GM21528 (cell line): ENCODE results near the gene SLC25A19.
"Not testable (repeated sequence)": the region's sequence is repeated elsewhere in the genome, so short reads cannot be mapped to it uniquely, and the experiment has no call there.

Source experiments
- ATAC-seq: cut with Tn5 transposase; IDR thresholded peaks from one replicate; pipeline ENCODE4 v1.9.1; 2021; ENCODE audit warnings: mild to moderate bottlenecking, moderate library complexity; ENCODE audit not compliant: unreplicated experiment, low FRiP score

SLC25A19 gene

DNA sequence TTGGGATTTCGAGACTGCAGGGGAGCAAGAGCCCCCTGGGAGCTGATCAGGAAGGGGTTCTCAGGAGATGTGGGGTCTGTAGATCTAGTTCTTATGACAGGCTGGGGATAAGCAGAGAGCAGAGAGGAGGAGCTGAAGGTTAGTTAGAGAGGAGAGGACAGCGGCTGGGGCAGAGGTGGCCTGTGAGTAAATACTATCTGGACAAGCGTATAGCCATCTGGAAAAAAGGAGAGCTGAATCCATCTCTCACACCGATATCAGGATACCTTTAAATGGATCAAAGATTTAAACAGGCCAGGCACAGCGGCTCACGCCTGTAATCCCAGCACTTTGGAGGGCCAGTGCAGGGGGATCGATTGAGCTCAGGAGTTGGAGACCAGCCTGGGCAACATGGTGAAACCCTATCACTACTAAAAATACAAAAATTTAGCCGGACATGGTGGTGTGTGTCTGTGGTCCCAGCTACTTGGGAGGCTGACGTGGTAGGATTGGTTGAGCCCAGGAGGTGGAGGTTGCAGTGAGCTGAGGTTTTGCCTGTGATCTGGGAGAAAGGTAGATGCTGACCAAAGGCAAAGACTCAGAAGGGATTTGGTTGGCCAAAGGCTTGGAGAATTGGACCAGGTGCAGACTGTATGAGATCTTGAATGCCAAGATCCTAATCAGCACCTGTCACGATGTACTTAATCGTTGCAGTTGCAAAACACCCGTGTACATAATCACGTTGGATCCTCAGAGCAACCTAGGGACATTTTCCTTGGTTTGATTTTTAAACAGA lies 18.9 kb upstream of the SLC25A19 start:
- no peak for ATAC-seq

- no peak for ATAC-seq
Observed at GRCh38 chr17:75301502-75302206, 12.4 kb upstream of the SLC25A19 start.

DNA sequence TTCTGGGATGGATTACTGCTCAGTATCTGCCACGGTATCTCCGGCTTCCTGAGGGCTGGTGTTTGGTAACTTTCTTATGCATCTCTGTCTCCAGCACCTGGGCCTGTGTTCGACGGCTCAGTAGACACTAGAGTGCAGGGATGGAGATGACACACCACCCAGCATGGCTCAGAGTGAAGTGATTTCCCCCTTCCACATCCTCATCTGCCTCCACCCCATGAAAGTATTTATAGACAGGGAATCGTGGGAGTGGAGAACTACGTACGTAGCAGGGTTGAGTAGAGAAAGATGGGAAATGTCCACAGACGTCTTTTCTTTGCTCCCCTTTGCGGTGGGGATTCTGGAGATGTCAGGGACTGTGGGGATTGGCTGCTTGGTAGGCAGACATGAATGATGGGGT lies 11.8 kb upstream of the SLC25A19 start:
- ATAC-seq, result no peak

DNA sequence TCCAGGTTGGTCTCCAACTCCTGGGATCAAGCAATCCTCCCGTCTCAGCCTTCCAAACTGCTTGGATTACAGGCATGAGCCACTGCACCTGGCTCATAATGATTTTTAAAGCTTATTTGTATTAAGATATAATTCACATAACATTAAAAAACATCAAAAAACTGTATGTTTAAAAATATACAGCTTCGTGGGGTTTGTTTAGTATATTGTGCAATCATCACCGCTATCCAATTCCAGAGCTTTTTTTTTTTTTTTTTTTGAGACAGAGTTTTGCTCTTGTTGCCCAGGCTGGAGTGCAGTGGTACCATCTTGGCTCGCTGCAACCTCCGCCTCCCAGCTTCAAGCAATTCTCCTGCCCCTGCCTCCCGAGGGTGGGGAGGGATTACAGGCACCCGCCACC lies 11.0 kb upstream of the SLC25A19 start:
- ATAC-seq, result no peak

DNA sequence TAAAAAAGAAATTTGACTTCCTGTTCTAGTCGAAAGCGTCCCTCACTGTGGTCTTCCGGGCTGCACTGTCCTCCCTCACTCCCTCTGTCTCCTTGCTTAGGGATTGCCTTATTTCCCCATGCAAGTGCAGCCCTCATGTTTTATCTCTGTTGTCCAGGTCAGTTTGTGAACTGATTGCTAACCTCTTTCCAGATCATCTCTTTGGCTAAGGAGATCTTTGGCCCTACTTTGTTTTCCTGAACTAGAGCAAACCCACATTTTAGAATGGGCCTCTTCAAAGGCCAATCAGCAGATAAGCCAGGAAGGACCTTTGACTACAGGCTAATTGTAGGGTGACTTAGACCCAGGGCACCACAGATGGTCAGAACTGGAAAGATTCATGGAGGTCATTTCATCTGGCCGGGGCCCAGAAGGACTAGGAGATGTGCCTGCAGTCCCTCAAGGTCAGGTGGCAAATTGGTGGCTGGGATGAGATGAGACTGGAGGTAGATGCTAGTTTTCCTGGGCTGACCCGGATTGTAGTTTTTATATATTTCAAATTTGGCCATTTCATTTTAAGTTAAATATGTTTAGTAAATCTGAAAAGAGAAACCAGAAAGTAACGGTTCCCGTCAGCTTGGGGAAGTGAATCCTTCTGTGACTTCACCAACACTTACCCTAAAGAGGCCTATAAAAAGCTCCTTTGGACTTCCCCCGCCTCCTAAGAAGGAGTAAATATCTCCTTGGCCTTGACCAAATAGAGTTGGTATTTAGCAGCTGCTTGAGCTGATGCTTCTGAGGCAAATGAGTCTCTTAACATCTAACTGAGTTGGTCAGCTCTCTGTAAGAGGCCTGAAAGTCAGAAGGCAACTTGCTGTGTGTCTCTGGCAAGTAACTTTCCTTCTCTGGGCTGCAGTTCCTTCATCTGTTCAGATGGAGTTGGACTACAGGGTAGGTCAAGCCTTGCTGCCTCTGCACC lies 6.2 kb upstream of the SLC25A19 start:
- ATAC-seq, result peak; percentile 67

DNA sequence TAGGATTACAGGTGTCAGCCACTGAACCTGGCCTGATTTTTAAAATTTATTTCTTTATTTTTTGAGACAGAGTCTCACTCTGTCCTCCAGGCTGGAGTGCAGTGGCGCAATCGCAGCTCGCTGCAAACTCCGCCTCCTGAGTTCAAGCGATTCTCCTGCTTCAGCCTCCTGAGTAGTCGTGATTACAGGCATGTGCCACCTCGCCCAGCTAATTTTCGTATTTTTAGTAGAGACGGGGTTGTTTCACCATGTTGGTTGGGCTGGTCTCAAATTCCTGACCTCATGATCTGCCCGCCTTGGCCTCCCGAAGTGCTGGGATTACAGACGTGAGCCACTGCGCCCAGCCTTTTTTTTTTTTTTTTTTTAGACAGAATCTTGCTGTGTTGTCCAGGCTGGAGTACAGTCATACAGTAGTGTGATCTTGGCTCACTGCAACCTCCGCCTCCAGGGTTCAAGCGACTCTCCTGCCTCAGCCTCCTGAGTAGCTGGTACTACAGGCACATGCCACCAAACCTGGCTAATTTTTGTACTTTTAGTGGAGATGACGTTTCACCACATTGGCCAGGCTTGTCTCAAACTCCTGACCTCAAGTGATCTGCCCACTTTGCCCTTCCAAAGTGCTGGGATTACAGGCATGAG lies 3.7 kb upstream of the SLC25A19 start:
- not testable (repeated sequence) for ATAC-seq

DNA sequence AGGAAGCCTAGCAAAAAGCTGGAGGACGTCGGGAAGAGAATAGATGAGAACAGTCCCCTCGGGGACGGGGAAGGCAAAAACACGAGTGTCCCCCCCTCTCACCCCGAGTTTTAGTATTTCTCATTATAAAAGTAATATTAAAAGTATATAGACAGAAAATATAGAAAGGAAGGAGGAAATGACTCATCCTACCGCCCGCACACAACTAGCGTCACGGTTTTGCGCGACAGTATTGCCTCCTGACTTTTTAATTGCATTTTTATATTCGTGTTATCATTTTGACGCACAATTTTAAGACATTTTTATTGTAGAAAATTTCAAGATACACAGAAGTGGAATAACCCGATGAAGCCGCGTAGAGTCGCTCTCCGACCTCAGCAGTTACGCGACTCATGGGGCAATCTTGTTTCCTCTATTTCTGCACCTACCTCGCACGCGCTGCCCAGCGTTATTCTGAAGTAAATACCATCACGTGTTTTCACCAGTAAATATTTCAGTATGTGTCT lies 652 bp upstream of the SLC25A19 start:
- peak; percentile 25 for ATAC-seq

DNA sequence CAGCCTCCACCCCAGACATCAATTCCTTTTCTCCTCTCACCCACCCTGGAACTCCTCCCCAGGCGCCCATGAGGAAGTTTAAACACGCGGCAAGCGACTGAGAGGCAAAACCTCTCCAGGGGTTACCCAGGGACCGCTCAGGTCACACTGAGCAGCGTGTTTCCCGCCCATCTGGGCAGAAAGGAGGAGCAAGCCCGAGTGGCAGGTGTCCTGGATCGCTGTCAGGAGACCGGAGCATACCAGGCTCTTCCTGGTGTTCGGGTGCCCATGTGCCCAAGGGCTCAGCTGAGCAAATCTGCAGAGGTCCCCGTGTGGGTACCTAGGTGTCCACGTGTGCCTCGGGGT lies 491 bp downstream of the SLC25A19 start:
- ATAC-seq, result peak; percentile 15

DNA sequence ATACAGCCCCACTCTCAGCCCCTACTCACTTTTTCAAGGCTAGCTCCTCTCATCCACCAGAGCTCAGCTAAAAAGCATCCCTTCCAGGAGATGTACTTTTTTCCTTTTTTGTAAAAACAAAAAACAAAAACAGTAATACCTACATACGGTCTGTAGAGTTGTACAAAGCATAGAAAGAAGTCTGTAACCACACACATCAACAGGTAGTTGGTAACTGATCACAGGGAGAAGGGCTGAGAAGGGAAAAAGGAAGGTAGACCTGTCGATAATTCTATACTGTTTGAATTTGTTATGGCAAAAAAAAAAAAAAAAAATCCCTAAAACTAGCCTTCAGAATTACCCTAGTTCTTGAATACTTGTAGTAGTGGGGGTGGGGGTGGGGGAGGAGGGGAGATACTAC lies 874 bp downstream of the SLC25A19 start:
- no peak for ATAC-seq

DNA sequence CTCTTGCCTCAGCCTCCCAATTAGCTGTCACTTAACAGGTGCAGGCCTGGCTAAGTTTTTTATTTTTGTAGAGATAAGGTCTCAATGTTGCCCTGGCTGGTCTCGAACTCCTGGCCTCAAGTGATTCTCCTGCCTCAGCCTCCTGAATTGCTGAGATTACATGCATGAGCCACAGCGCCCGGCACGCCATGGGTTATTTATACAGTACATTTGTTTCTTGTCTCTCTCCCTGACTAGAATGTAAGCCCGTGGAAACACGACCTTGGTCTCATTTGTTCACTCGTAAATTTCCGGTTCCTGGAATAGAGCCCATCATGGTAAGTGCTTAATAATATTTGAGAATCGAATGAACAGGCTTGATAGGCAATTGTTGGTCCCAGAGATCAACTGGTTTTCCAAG lies 2.0 kb downstream of the SLC25A19 start:
- no peak for ATAC-seq

DNA sequence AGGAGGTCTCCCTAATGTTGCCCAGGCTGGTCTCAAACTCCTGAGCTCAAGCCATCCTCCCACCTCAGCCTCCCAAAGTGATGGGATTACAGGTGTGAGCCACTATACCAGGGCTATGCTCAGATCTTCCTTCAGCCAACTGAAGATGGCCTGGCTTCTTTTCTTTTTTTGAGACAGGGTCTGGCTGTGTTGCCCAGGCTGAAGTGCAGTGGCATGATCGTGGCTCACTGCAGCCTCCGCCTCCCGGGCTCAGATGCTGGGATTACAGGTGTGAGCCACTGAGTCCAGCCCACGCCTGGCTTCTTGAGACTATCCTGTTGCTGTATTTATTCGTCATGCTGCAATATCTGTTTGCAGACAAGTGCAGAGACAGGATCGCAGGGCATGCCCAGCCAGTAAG lies 4.1 kb downstream of the SLC25A19 start:
- no peak for ATAC-seq

GRCh38 chr17:75280189-75280588 lies 9.0 kb downstream of the SLC25A19 start:
- ATAC-seq, result not testable (repeated sequence)

DNA sequence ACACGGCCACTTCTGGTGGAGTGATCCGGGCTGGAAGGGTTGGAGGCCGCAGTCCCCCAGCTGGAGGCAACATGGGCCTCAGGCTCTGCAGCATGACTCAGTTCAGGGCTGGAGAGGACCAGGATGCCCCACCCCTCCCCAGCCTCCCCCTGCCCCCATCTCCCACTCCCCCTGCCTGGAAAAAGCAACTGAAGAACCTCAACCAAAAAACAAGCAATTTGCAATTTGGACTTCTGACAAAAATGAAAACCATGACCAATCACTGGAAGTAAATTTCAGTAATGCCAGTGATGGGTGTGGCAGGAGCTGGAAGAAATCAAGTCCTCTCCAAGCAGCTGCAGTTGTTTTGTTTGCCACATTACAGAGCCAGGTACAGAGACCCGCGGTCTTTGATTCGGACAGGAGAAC lies 11.6 kb downstream of the SLC25A19 start:
- ATAC-seq, result no peak

DNA sequence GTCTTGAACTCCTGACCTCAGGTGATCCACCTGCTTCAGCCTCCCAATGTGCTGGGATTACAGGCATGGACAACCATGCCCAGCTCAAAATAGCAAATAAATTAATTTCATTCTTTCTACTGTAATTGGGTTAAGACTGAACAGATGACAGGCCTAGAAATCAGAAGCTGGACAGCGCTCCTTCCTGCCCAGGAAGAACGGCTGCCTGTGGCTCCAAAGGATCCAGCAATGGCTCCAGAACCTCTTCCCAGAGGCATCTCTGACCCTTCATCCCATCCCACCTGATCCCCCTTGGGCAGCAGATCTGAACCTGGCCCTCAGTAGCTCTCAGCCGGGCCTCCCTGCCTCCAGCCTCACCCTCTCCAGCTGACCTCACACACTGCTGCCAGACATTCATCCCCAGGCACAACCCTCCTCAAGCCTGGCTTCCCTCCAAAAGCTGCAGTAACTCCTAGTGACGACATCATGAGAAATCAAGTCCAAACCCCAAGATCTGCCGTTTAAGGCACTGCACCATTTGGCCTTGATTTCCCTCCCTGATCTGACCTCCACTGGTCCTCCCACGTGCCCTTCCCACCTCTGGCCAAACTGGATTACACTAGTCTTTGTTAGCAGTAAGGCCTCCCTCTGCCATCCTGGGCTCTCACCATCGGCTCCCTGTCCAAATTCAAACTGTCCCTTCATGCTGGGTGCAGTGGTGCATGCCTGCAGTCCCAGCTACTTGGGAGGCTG lies 15.1 kb downstream of the SLC25A19 start:
- no peak for ATAC-seq

DNA sequence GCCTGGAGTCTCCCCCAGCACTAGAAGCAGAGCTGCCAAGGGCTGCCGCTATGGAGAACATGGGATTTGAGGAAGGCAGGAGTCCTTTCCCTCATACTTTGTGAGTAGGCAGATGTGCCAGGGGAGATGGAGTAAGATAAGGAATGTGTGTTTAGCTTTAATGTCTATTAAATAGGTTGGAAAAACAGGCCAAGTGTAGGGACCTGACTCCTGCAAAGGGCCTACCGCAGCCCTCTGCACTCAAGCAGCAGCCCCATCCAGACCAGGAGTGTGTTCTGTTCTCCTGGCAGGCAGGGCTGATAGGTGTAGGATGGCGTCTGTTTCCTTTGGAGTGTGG lies 16.4 kb downstream of the SLC25A19 start:
- ATAC-seq, result no peak

DNA sequence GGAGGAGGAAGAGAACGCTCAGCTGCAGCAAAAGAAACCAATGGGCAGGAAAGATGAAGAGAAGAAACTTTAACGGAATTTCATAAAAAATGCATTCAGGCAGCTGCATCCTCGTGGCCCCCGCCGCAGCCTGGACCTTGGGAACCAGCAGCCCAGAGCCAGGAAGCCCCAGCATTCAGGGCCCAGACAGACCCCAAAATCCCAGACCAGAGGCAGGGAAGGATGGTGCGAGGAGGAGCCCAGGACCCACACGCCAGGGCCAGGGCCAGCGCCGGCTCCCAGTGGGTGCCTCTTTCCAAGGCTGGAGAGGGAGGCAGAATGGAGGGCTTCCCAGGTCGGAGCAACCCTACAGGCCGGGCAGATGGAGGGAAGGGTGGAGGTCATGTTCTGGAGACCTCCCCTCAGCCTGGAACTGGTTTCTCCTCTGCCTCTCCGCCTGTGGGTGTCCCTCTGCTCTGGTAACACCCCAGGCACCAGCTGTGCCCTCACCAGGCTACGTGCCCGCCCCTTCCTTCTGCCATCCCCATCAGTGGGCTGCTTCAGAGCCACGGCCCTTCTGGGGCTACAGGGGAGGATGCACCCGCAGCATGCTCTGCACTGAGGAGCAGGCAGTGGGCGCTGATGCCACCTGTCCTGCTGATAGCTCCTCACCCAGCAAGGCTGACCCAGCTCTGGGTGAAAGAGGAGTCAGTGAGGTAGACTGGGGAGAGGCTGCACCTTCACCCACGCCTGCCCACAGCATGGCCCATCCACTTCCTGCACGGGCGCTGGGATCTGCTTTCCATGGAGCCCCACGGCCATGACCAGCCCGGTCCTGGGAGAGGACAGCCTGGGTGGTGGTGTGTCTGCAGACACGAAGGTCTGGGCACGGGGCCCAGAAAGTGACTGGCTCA lies 17.0 kb downstream of the SLC25A19 start:
- no peak for ATAC-seq

DNA sequence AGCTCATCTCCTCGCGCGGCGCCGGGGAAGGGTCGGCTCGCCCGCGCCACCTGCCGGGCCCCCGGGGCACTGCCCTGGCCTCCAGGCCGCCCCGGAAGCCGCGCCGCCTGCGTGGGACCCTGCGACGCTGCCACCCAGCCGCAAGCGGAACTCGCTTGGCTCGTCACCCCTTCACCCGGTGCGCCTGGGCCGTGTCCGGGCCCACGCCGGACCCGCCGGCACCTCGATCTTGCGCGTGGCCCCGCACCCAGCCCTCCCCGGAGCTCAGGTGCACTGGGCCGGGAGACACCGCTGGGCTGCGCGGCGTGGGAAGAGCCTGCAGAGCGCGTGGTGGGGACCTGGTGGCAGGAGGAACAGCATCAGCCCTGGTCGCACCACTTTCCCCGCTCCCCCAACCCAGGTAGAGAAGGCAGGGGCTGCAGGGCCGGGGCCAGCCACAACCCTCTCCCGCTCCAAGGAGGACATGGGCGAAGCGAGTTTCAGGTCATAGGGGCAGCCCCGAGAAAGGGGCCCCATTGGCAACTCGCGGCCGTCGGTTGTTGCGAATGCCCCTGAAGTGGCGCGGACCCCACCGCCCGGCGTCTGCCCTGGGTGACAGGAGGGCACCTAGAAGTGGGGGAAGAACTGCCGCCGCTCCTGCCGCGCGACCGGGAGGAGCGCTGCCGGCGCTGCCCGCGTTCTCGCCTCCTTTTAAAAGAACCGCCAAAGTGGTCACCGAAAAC lies 17.8 kb downstream of the SLC25A19 start:
- ATAC-seq, result peak; percentile 58

DNA sequence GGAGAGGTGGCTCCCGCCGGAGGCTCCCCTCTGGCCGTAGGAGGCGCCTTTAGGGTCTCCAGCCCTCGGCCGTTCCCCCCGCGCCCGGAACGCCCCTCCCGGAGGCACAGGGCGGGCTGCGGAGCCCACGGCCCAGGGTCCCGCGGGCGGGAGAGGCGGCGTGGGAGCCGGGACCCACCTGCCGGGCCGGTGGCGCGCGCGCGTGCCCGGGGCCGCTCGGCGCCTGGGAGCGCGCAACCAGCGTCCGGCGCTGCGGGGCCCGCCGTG lies 18.3 kb downstream of the SLC25A19 start, which contains the start of gene MIF4GD:
TSS of gene MIF4GD (minus strand) at position 266 of the 267 bp plus-strand sequence. CDS start 1,036 bp downstream, outside the sequence.
- no peak for ATAC-seq
